Activated CD8-positive, alpha-beta T cell treated with anti-CD3 and anti-CD28 coated beads, Interleukin-2, amount 10 ng/mL, durations not matched to agents 7 days and 5 days (primary cell): ENCODE measurements around the gene KCNIP2. TPM values are rescaled to one million over a fixed set of nuclear protein-coding genes. Genes with fewer than 3 reads are reported as not detected.
A peak's percentile ranks its signal among the peaks of the same experiment; 100 is the strongest.

Source experiments
- ATAC-seq: fragments of 150-1000 bp; cut with Tn5 transposase; one replicate; pipeline ENCODE4 v1.10.0; 2021; ENCODE audit warnings: moderate library complexity
- CTCF ChIA-PET: fragments of 350-600 bp; sonication (Branson Sonifier 250); formaldehyde crosslinking; loops from one replicate; lab custom pipeline; 2021; ENCODE audit warnings: antibody characterized with exemption; lab: Charles Lee
- POLR2A ChIA-PET: fragments of 350-600 bp; sonication (Branson Sonifier 250); formaldehyde crosslinking; loops from one replicate; lab custom pipeline; 2021; ENCODE audit warnings: antibody characterized with exemption; lab: Charles Lee
- DNase-seq: peaks from one replicate; pipeline ENCODE4 v3.0.0-alpha.2; 2020
- H3K27ac Mint-ChIP-seq: one replicate; pipeline ENCODE4 v1.8.0; 2021; ENCODE audit warnings: mild to moderate bottlenecking, mixed read lengths
- H3K27me3 Mint-ChIP-seq: one replicate; pipeline ENCODE4 v1.8.0; 2021; ENCODE audit warnings: low read depth, mixed read lengths
- H3K36me3 Mint-ChIP-seq: one replicate; pipeline ENCODE4 v1.8.0; 2021; ENCODE audit warnings: low read depth, mixed read lengths
- H3K4me1 Mint-ChIP-seq: one replicate; pipeline ENCODE4 v1.8.0; 2021; ENCODE audit warnings: low read depth, mixed read lengths
- H3K4me3 Mint-ChIP-seq: one replicate; pipeline ENCODE4 v1.8.0; 2021; ENCODE audit warnings: mild to moderate bottlenecking, mixed read lengths
- H3K9me3 Mint-ChIP-seq: one replicate; pipeline ENCODE4 v1.8.0; 2022; ENCODE audit warnings: mixed read lengths; ENCODE audit not compliant: insufficient read depth
- total RNA-seq, 2 experiments: library from RNA; stranded (reverse); gene quantifications; one replicate each; pipeline ENCODE4 v1.2.3, GENCODE V29; 2021

The KCNIP2 gene
- total RNA-seq, 2 experiments from 2014 or later, result 1.9 to 2.7 TPM

DNA sequence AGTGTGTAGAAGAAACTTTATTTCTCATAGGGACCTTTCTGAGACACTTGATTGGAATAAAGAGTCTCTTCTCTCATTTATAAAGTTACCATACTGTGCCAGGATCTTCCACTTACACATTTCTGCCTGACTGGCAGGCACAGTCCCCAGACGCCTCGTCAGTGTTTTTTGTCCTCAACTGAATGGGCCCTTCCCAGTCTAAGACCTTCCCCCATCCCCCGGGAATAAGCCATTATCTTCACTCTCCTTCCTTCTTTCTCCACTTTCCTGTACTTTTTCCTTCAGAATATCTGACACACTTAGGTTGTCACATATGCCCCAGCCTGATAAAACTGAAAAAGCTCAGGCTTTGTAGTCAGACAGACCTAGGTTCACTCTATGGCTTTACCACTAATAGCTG is 35.3 kb upstream of the KCNIP2 start:
- CTCF ChIA-PET, result no interaction called here
- Mint-ChIP-seq H3K9me3 (no peaks in the 10 kb centered on the region), H3K4me1 (peaks cover 16% of the 10 kb centered on the region), H3K36me3 (peaks cover 5% of the 10 kb centered on the region), H3K27me3 (no peaks in the 10 kb centered on the region), H3K4me3 (no peak overlapping the region), H3K27ac (no peak overlapping the region)
- ATAC-seq (no peak), DNase-seq (no peak)
- POLR2A ChIA-PET, result no interaction called here

GRCh38 chr10:101875068-101875688 is 31.6 kb upstream of the KCNIP2 start:
- H3K27ac Mint-ChIP-seq, result no peak overlapping the region
- peaks cover 16% of the 10 kb centered on the region for H3K4me1 Mint-ChIP-seq
- DNase-seq (no peak), ATAC-seq (peak; percentile 58)
- POLR2A ChIA-PET, result interaction anchor here (0.5 kb wide), 1 partner anchor 301 kb away, joined by 3 read pairs; no protein-coding TSS in a partner anchor
- CTCF ChIA-PET, result interaction anchor here (0.8 to 2.1 kb wide), 3 partner anchors 14 to 198 kb away, joined by 3 to 12 read pairs (median 9); no protein-coding TSS in a partner anchor
- H3K4me3 Mint-ChIP-seq, result no peak overlapping the region
- no peaks in the 10 kb centered on the region for H3K27me3 Mint-ChIP-seq
- H3K9me3 Mint-ChIP-seq, result no peaks in the 10 kb centered on the region
- peaks cover 10% of the 10 kb centered on the region for H3K36me3 Mint-ChIP-seq

DNA sequence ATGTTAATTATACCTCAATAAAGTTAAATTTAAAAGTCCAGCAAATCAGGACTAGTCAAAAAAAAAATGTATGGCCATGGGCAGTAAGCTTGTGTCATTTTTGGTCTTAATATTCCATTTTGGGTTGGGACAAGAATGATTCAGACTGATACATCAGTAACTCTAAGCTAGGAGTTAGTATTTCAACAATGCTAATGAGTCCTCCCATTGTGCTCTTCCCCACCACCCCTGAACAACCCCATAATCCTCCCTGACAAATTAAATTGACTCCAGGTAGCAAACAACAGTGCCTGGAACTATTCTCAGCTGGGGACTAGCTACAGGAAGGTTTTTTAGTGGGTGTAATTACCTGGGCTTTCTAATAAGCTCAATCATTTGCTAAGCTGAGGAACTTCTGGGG is 30.7 kb upstream of the KCNIP2 start:
- peaks cover 16% of the 10 kb centered on the region for H3K4me1 Mint-ChIP-seq
- H3K27me3 Mint-ChIP-seq, result no peaks in the 10 kb centered on the region
- ATAC-seq, result no peak
- POLR2A ChIA-PET, result no interaction called here
- CTCF ChIA-PET, result interaction anchor here (2.0 kb wide), 1 partner anchor 33 kb away, joined by 9 read pairs; no protein-coding TSS in a partner anchor
- no peak overlapping the region for H3K27ac Mint-ChIP-seq
- no peak for DNase-seq
- no peaks in the 10 kb centered on the region for H3K9me3 Mint-ChIP-seq
- H3K36me3 Mint-ChIP-seq, result peaks cover 4% of the 10 kb centered on the region
- H3K4me3 Mint-ChIP-seq, result no peak overlapping the region

DNA sequence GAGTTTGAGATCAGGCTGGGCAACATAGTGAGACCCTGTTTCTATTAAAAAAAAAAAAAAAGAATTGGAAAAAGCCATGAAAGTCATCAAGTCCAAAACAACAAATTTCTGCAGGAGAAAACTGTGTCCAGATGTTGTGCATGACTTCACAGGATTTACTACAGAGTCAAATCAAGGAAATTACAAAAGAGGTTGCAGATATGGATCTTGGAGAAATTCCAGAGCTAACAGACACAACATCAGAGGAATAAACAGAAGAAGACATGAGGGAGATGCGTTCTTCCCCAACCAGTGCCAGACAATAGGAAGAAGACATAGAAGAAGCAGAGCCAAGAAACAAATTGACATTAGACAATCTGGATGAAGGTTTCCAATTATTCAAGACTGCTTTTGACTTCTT is 24.3 kb upstream of the KCNIP2 start:
- no peaks in the 10 kb centered on the region for H3K9me3 Mint-ChIP-seq
- H3K36me3 Mint-ChIP-seq, result peaks cover 15% of the 10 kb centered on the region
- DNase-seq (no peak), ATAC-seq (no peak)
- POLR2A ChIA-PET, result no interaction called here
- H3K4me3 Mint-ChIP-seq, result no peak overlapping the region
- peaks cover 3% of the 10 kb centered on the region for H3K4me1 Mint-ChIP-seq
- CTCF ChIA-PET, result no interaction called here
- H3K27ac Mint-ChIP-seq, result no peak overlapping the region
- no peaks in the 10 kb centered on the region for H3K27me3 Mint-ChIP-seq

DNA sequence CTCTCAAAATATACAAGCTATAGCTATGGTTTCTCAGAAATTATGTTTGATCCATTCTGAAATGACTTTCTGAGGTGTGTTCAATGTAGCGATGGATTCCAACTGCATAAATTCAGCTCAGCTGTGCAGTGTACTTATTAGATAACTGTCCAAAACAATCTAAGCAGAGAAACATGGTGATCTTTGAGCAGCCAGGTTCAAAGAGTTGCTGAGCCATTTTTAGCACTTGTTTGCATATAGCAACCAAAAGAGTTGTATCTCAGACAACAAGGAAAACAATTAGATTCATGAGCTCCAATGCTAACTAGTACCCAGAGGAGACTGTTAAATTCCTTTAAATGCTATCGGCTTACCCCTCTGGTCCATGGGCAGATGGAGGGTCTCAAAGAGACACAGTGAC is 15.9 kb upstream of the KCNIP2 start:
- Mint-ChIP-seq H3K4me3 (no peak overlapping the region), H3K4me1 (peaks cover 9% of the 10 kb centered on the region), H3K36me3 (peaks cover 25% of the 10 kb centered on the region), H3K27ac (no peak overlapping the region), H3K27me3 (no peaks in the 10 kb centered on the region), H3K9me3 (peaks cover 8% of the 10 kb centered on the region)
- no peak for ATAC-seq
- ChIA-PET POLR2A (interaction anchor here (1.1 kb wide), 1 partner anchor 18 kb away, joined by 5 read pairs; no protein-coding TSS in a partner anchor), CTCF (interaction anchor here (1.2 to 7.3 kb wide), 8 partner anchors 13 to 214 kb away, joined by 3 to 58 read pairs (median 6); partner anchors contain the start of gene KCNIP2)
- no peak for DNase-seq

DNA sequence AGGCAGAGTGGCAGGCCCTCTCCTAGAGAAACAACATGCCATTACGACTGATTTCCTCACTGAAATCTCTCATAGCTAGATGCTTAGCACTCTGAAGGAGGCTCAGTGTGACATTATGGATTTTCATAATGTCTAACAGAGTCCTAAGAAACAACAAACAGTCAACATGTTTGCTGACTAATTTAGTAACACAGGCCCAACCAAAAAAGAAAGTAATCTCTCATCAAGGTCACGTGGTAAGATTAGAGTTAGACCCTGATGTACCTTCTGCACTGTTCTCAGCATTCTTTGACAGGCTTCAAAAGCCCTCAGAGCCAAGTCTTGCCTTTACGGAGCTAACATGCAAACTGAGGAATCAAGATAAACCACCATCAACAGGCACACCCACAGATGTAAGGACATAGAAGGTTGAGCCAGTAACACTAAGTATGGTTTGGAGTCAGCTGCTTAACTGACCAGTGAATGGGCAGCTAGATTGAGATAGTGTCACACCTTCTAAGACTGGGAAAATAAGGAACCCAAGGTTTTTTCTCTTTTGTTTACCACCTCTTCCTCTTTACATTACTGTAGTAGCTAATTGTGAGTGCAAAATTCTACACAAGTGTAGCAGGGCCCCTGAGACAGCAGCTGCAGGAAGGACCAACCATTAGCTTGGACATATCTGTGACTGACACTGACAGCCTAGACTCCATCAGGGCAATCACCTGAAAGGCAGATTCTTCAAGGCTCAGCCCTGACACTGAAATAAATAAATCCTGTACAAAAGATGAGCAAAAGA is 15.3 kb upstream of the KCNIP2 start:
- CTCF ChIA-PET, result interaction anchor here (1.0 to 7.3 kb wide), 12 partner anchors 12 to 214 kb away, joined by 3 to 58 read pairs (median 5); partner anchors contain the start of gene KCNIP2
- no peak for DNase-seq
- POLR2A ChIA-PET, result interaction anchor here (1.1 to 1.2 kb wide), 2 partner anchors 11 to 18 kb away, joined by 5 read pairs; no protein-coding TSS in a partner anchor
- Mint-ChIP-seq H3K4me1 (peaks cover 6% of the 10 kb centered on the region), H3K9me3 (peaks cover 8% of the 10 kb centered on the region), H3K4me3 (no peak overlapping the region), H3K27me3 (no peaks in the 10 kb centered on the region), H3K36me3 (peaks cover 18% of the 10 kb centered on the region), H3K27ac (no peak overlapping the region)
- peak; percentile 42 for ATAC-seq

- H3K27ac Mint-ChIP-seq, result no peak overlapping the region
- no peak for ATAC-seq
- H3K4me1 Mint-ChIP-seq, result peaks cover 11% of the 10 kb centered on the region
- ChIA-PET POLR2A (interaction anchor here (1.2 kb wide), 1 partner anchor 12 kb away, joined by 5 read pairs; no protein-coding TSS in a partner anchor), CTCF (interaction anchor here (1.0 to 7.3 kb wide), 9 partner anchors 14 to 214 kb away, joined by 3 to 58 read pairs (median 6); partner anchors contain the start of gene KCNIP2)
- H3K9me3 Mint-ChIP-seq, result peaks cover 8% of the 10 kb centered on the region
- no peak for DNase-seq
- no peaks in the 10 kb centered on the region for H3K27me3 Mint-ChIP-seq
- H3K36me3 Mint-ChIP-seq, result peaks cover 18% of the 10 kb centered on the region
- H3K4me3 Mint-ChIP-seq, result no peak overlapping the region
These were observed 14.3 kb upstream of the KCNIP2 start for GRCh38 chr10:101857802-101858476.

DNA sequence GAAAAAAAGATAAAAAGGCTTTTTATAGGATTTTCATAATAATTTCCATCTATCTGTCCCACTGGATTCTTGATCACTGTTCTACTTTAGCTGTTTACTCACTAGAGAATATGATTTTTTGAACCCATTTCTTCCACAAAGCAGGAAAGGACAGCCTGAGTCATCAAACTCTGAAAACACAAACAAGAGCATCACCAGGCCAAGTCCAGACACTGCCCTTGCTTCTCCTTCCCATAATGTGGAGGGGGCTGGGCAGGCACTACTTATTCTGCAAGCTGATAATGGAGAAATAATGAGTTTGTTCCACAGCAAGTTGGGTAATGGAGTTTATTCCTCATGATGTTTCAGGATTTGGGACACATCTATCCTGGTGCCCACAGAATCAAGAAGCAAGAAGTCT is 13.0 kb upstream of the KCNIP2 start:
- ATAC-seq, result no peak
- no peaks in the 10 kb centered on the region for H3K27me3 Mint-ChIP-seq
- peaks cover 16% of the 10 kb centered on the region for H3K36me3 Mint-ChIP-seq
- H3K4me3 Mint-ChIP-seq, result no peak overlapping the region
- POLR2A ChIA-PET, result interaction anchor here (1.3 kb wide), 1 partner anchor 15 kb away, joined by 3 read pairs; no protein-coding TSS in a partner anchor
- peaks cover 11% of the 10 kb centered on the region for H3K4me1 Mint-ChIP-seq
- CTCF ChIA-PET, result interaction anchor here (0.6 to 7.3 kb wide), 7 partner anchors 9 to 286 kb away, joined by 3 to 58 read pairs (median 6); no protein-coding TSS in a partner anchor
- H3K27ac Mint-ChIP-seq, result no peak overlapping the region
- DNase-seq, result no peak
- peaks cover 8% of the 10 kb centered on the region for H3K9me3 Mint-ChIP-seq

- Mint-ChIP-seq H3K4me1 (peaks cover 10% of the 10 kb centered on the region), H3K4me3 (no peak overlapping the region), H3K9me3 (no peaks in the 10 kb centered on the region), H3K27me3 (no peaks in the 10 kb centered on the region), H3K36me3 (no peaks in the 10 kb centered on the region), H3K27ac (no peak overlapping the region)
- ChIA-PET POLR2A (no interaction called here), CTCF (interaction anchor here (1.9 kb wide), 1 partner anchor 10 kb away, joined by 11 read pairs; no protein-coding TSS in a partner anchor)
- ATAC-seq (no peak), DNase-seq (no peak)
These were observed 8.0 kb upstream of the KCNIP2 start for GRCh38 chr10:101851411-101852116.

- Mint-ChIP-seq H3K4me1 (peaks cover 10% of the 10 kb centered on the region), H3K27ac (no peak overlapping the region), H3K4me3 (no peak overlapping the region), H3K36me3 (no peaks in the 10 kb centered on the region), H3K27me3 (no peaks in the 10 kb centered on the region), H3K9me3 (no peaks in the 10 kb centered on the region)
- CTCF ChIA-PET, result interaction anchor here (1.3 to 1.9 kb wide), 2 partner anchors 9 to 15 kb away, joined by 3 to 11 read pairs; no protein-coding TSS in a partner anchor
- DNase-seq (no peak), ATAC-seq (no peak)
- POLR2A ChIA-PET, result no interaction called here
These were observed 7.1 kb upstream of the KCNIP2 start for GRCh38 chr10:101850749-101851148.
